HepG2 (cell line): ENCODE data around the gene AUTS2.

Source experiments
- BRCA1 ChIP-seq: sonication (generic); formaldehyde crosslinking; IDR thresholded peaks from 2 replicates; pipeline ENCODE4 v1.4.0; 2020; ENCODE audit warnings: missing genetic modification reagents
- GLI4 ChIP-seq: sonication (generic); formaldehyde crosslinking; IDR thresholded peaks from 2 replicates; pipeline ENCODE4 v1.5.1; 2020; ENCODE audit warnings: missing genetic modification reagents, mild to moderate bottlenecking, moderate library complexity, borderline replicate concordance
- HES4 ChIP-seq: sonication (generic); formaldehyde crosslinking; IDR thresholded peaks from 2 replicates; pipeline ENCODE4 v1.9.0; 2021; ENCODE audit warnings: mild to moderate bottlenecking, missing genetic modification reagents, borderline replicate concordance
- NR0B2 ChIP-seq: sonication (generic); formaldehyde crosslinking; IDR thresholded peaks from 2 replicates; pipeline ENCODE4 v1.4.0; 2020; ENCODE audit warnings: mild to moderate bottlenecking, missing genetic modification reagents
- RFX1 ChIP-seq: fragments of 450-650 bp; IDR thresholded peaks from 2 replicates; pipeline ENCODE4 v1.6.1; 2017
- SP1 ChIP-seq, 2 experiments: fragments of 450-650 bp in 1 of 2; sonication (generic) in 1 of 2; formaldehyde crosslinking in 1 of 2; IDR thresholded peaks; 2 replicates each; pipeline versions ENCODE4 v1.4.0 to v1.6.1; 2016 to 2020; ENCODE audit warnings: missing genetic modification reagents in 1 of 2
- ZBTB40 ChIP-seq, 2 experiments: fragments of 450-650 bp in 1 of 2; sonication (generic) in 1 of 2; formaldehyde crosslinking in 1 of 2; IDR thresholded peaks; 2 replicates each; pipeline versions ENCODE4 v1.6.1 to v1.8.0; 2016 to 2022; ENCODE audit warnings: antibody characterized with exemption in 1 of 2, mild to moderate bottlenecking in 1 of 2, missing genetic modification reagents in 1 of 2
- TF ChIP-seq, protein P1 (sequence below): sonication (generic); formaldehyde crosslinking; IDR thresholded peaks from 2 replicates; pipeline ENCODE4 v1.5.0; 2020; ENCODE audit warnings: mild to moderate bottlenecking, missing genetic modification reagents, moderate library complexity

- no peak for TF ChIP-seq HES4 (CRISPR knock-in tag)
- TF ChIP-seq SP1 (IDR thresholded peaks at IDR 0.05): no peak
- TF ChIP-seq SP1 (CRISPR knock-in tag; IDR thresholded peaks at IDR 0.05): no peak
- TF ChIP-seq NR0B2 (CRISPR knock-in tag): no peak
- no peak for TF ChIP-seq ZBTB40 (IDR thresholded peaks at IDR 0.05)
- TF ChIP-seq ZBTB40 (CRISPR knock-in tag; IDR thresholded peaks at IDR 0.05): no peak
- TF ChIP-seq GLI4 (CRISPR knock-in tag): no peak
- TF ChIP-seq RFX1: no peak
- TF ChIP-seq, protein P1, sequence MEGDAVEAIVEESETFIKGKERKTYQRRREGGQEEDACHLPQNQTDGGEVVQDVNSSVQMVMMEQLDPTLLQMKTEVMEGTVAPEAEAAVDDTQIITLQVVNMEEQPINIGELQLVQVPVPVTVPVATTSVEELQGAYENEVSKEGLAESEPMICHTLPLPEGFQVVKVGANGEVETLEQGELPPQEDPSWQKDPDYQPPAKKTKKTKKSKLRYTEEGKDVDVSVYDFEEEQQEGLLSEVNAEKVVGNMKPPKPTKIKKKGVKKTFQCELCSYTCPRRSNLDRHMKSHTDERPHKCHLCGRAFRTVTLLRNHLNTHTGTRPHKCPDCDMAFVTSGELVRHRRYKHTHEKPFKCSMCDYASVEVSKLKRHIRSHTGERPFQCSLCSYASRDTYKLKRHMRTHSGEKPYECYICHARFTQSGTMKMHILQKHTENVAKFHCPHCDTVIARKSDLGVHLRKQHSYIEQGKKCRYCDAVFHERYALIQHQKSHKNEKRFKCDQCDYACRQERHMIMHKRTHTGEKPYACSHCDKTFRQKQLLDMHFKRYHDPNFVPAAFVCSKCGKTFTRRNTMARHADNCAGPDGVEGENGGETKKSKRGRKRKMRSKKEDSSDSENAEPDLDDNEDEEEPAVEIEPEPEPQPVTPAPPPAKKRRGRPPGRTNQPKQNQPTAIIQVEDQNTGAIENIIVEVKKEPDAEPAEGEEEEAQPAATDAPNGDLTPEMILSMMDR (CRISPR knock-in tag): no peak
- TF ChIP-seq BRCA1: no peak
Measured at GRCh38 chr7:69935107-69935506, 336.8 kb downstream of the AUTS2 start.
